Epithelial cell of esophagus (primary cell): ENCODE measurements around the gene ELL2.

Experiments used
- DNase-seq: peaks from one replicate; pipeline ENCODE4 v3.0.0; 2010; ENCODE audit warnings: low read depth
- H3K4me3 ChIP-seq: 2 replicates; pipeline ENCODE4 v1.5.1; 2011; ENCODE audit warnings: mild to moderate bottlenecking, low read length, control low read depth
- CTCF ChIP-seq: IDR thresholded peaks from 2 replicates; pipeline ENCODE4 v1.5.1; 2011; ENCODE audit warnings: low read depth, mild to moderate bottlenecking, low read length, control low read depth, inconsistent platforms; ENCODE audit not compliant: insufficient read depth; ENCODE audit errors: missing control alignments

The ELL2 gene

GRCh38 chr5:95949810-95950209 lies 11.8 kb downstream of the ELL2 start:
- DNase-seq: no peak
- no peak for TF ChIP-seq CTCF
- no peak overlapping the region for H3K4me3 ChIP-seq

GRCh38 chr5:95948631-95949030 lies 13.0 kb downstream of the ELL2 start:
- DNase-seq: no peak
- TF ChIP-seq CTCF: no peak
- no peak overlapping the region for H3K4me3 ChIP-seq

GRCh38 chr5:95946451-95946850 lies 15.2 kb downstream of the ELL2 start:
- TF ChIP-seq CTCF: no peak
- H3K4me3 ChIP-seq: no peak overlapping the region
- DNase-seq: no peak

GRCh38 chr5:95942968-95943367 lies 18.7 kb downstream of the ELL2 start:
- no peak for TF ChIP-seq CTCF

GRCh38 chr5:95942414-95942813 lies 19.2 kb downstream of the ELL2 start:
- TF ChIP-seq CTCF: no peak
- DNase-seq: no peak
- H3K4me3 ChIP-seq: no peak overlapping the region

More at GRCh38 chr5:95942968-95943367, 18.7 kb downstream of the ELL2 start:
- H3K4me3 ChIP-seq: no peak overlapping the region
- DNase-seq: no peak

- peak; percentile 25 for DNase-seq
- H3K4me3 ChIP-seq: no peak overlapping the region
- no peak for TF ChIP-seq CTCF
These were observed 19.9 kb downstream of the ELL2 start for GRCh38 chr5:95941756-95942155.
